Testis (tissue), 2 donors: Measurements from ENCODE around the gene DCAF8L2.

ENCODE experiments used
- POLR2A ChIP-seq: fragments of 450-650 bp; IDR thresholded peaks from one replicate; pipeline ENCODE4 v1.6.1; 2017; ENCODE audit warnings: antibody characterized with exemption, mild to moderate bottlenecking, moderate library complexity
- TF ChIP-seq, protein P1 (sequence below), 3 experiments: fragments of 450-650 bp in 2 of 3; fragments of 200-600 bp in 1 of 3; sonication (generic) in 1 of 3; IDR thresholded peaks; one replicate each; pipeline ENCODE4 v1.5.1; 2016 to 2019; ENCODE audit warnings: antibody characterized with exemption in 3 of 3, mild to moderate bottlenecking in 2 of 3, moderate library complexity in 1 of 3

DNA sequence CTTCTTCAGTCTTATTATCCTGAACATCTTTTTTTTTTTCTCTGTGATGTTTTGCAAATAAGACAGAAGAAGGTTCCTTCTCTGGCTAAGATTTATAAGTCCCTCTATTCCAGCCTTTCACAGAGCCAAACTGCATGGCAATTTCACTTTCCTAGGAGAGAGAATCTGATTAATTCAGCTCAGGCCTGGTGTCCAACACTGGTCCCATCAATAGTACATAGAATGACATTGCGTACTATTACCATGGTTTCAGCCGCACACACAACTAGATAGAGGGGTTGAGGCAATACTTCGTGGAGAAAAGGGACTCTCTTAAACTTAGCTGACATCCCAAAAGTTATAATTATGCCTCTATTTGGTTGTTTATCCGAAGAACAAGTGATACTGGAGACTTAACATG is 18.5 kb downstream of the DCAF8L2 start:
- TF ChIP-seq, protein P1, sequence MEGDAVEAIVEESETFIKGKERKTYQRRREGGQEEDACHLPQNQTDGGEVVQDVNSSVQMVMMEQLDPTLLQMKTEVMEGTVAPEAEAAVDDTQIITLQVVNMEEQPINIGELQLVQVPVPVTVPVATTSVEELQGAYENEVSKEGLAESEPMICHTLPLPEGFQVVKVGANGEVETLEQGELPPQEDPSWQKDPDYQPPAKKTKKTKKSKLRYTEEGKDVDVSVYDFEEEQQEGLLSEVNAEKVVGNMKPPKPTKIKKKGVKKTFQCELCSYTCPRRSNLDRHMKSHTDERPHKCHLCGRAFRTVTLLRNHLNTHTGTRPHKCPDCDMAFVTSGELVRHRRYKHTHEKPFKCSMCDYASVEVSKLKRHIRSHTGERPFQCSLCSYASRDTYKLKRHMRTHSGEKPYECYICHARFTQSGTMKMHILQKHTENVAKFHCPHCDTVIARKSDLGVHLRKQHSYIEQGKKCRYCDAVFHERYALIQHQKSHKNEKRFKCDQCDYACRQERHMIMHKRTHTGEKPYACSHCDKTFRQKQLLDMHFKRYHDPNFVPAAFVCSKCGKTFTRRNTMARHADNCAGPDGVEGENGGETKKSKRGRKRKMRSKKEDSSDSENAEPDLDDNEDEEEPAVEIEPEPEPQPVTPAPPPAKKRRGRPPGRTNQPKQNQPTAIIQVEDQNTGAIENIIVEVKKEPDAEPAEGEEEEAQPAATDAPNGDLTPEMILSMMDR (IDR thresholded peaks at IDR 0.05): no peak
- no peak for TF ChIP-seq POLR2A
